ENCODE measurements around the gene C1GALT1. TPM values are rescaled to one million over a fixed set of nuclear protein-coding genes. Genes with fewer than 3 reads are reported as not detected.

C1GALT1 gene
- total RNA-seq, 1 donor from 2014 or later = 8.4 TPM

DNA sequence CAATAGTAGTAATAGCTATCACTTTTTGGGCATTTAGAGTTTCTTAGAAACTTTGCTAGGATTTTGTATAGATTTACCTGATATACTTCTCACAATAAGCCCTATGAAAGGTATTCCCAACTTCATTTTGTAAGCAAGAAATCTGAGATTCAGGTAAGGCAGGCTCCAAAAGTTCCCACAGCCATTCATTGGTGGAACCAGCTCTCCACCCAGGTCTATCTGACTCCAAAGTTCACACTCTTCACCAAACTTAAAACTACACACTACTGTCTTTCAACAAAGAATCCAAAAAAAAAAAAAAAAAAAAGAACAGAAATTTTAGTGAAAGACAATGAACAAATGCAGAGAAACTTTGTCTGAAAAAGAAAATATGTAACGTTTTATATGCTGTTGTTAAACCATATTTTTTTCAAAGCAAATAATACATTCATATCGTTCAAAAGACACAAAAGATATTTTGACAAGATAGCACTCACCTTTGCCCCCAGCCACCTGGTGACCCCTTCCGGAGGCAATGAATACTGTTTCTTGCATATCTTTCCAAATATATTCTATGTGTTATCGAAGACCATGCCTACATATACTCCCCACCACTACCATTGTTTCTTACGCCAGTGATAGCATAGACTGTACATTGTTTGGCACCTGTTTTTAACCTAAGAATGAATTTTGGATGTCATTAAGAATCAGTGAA is 108.2 kb downstream of the C1GALT1 start:
- H3K4me3 ChIP-seq (ENCODE audit: low read length in 3 of 3) = no peak overlapping the region
- H3K36me3 ChIP-seq (ENCODE audit: control insufficient read depth in 3 of 3, insufficient read depth in 3 of 3, low read length in 3 of 3) = no peaks in the 10 kb centered on the region
- H3K27ac ChIP-seq (ENCODE audit: low read depth, low read length) = no peak overlapping the region
- H3K4me1 ChIP-seq (ENCODE audit: control insufficient read depth in 3 of 3, insufficient read depth in 3 of 3, low read length in 3 of 3) = no peaks in the 10 kb centered on the region
- H3K9me3 ChIP-seq (ENCODE audit: control insufficient read depth in 3 of 3, low read length in 3 of 3) = peaks cover 0 to 6% (median 0%) of the 10 kb centered on the region in 3 donors
- H3K27me3 ChIP-seq (ENCODE audit: control insufficient read depth in 3 of 3, insufficient read depth in 3 of 3, low read length in 3 of 3) = no peaks in the 10 kb centered on the region
- H3K9ac ChIP-seq (ENCODE audit: low read depth in 1 of 3, low read length in 3 of 3) = no peak overlapping the region

DNA sequence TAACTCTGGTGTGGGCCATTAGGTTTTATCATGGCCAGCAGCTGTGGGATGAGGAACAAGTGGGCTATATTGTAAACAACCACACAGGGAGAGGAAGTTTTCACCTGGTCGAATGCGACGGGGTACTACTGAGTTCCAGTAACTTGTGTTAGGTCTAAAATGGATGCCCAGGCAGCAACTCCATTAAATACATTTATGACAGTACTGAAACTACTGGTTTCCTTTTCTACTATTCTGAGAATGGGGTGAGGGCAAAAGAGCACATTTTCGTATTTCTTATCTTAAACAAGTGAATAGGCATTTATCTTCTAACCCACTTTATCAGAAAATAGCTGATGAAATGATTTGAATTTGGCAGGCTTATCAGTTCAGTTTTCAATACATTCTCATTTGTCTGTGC is 109.7 kb downstream of the C1GALT1 start:
- Histone ChIP-seq H3K4me3 (ENCODE audit: low read length in 3 of 3) (no peak overlapping the region), H3K27ac (ENCODE audit: low read depth, low read length) (no peak overlapping the region), H3K4me1 (ENCODE audit: control insufficient read depth in 3 of 3, insufficient read depth in 3 of 3, low read length in 3 of 3) (no peaks in the 10 kb centered on the region), H3K9ac (ENCODE audit: low read depth in 1 of 3, low read length in 3 of 3) (no peak overlapping the region), H3K36me3 (ENCODE audit: control insufficient read depth in 3 of 3, insufficient read depth in 3 of 3, low read length in 3 of 3) (no peaks in the 10 kb centered on the region), H3K27me3 (ENCODE audit: control insufficient read depth in 3 of 3, insufficient read depth in 3 of 3, low read length in 3 of 3) (no peaks in the 10 kb centered on the region), H3K9me3 (ENCODE audit: control insufficient read depth in 3 of 3, low read length in 3 of 3) (no peaks in the 10 kb centered on the region)

DNA sequence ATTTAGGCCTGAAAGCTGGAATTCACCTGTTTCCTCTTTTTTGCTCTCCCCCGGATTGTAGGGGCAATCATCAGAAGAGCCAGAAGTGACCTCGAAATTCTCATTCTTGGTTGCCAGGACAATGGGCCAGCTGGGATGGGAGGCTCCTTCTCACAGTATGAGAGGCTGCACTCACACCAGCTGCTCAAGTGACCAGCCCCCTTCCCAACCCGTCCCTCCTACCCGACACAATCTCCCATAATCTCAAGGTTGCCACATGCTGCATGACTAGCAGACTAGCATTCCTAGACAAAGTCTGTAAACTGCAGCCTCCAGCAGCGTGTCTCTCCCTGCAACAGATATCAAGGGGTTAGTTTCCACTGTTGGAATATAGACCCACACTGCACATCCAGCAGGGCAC is 110.3 kb downstream of the C1GALT1 start:
- H3K36me3 ChIP-seq (ENCODE audit: control insufficient read depth in 3 of 3, insufficient read depth in 3 of 3, low read length in 3 of 3) = no peaks in the 10 kb centered on the region
- H3K27ac ChIP-seq (ENCODE audit: low read depth, low read length) = no peak overlapping the region
- no peaks in the 10 kb centered on the region for H3K27me3 ChIP-seq (ENCODE audit: control insufficient read depth in 3 of 3, insufficient read depth in 3 of 3, low read length in 3 of 3)
- no peaks in the 10 kb centered on the region for H3K9me3 ChIP-seq (ENCODE audit: control insufficient read depth in 3 of 3, low read length in 3 of 3)
- H3K4me3 ChIP-seq (ENCODE audit: low read length in 3 of 3) = no peak overlapping the region
- H3K9ac ChIP-seq (ENCODE audit: low read depth in 1 of 3, low read length in 3 of 3) = no peak overlapping the region
- H3K4me1 ChIP-seq (ENCODE audit: control insufficient read depth in 3 of 3, insufficient read depth in 3 of 3, low read length in 3 of 3) = no peaks in the 10 kb centered on the region

DNA sequence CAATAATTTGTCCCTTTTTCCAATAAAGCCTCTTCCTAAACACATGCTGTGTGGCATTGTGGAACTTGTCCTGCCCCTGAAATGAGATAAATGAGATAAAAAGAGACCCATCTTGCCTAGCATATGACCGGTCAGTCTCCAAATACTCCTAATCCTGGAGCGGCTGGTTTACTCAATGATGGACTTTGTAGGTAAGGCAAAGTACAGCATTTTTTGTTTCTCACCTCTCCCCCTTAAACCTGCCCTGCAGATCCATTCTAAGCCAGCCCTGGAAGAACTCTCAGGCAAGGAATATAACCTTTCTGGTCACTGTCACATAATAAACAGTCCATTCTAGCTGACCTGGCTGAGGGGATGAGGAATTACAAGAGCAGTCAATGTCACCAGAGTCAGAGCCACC is 110.7 kb downstream of the C1GALT1 start:
- Histone ChIP-seq H3K4me3 (ENCODE audit: low read length in 3 of 3) (no peak overlapping the region), H3K9me3 (ENCODE audit: control insufficient read depth in 3 of 3, low read length in 3 of 3) (no peaks in the 10 kb centered on the region), H3K9ac (ENCODE audit: low read depth in 1 of 3, low read length in 3 of 3) (no peak overlapping the region), H3K27me3 (ENCODE audit: control insufficient read depth in 3 of 3, insufficient read depth in 3 of 3, low read length in 3 of 3) (no peaks in the 10 kb centered on the region), H3K27ac (ENCODE audit: low read depth, low read length) (no peak overlapping the region), H3K36me3 (ENCODE audit: control insufficient read depth in 3 of 3, insufficient read depth in 3 of 3, low read length in 3 of 3) (no peaks in the 10 kb centered on the region), H3K4me1 (ENCODE audit: control insufficient read depth in 3 of 3, insufficient read depth in 3 of 3, low read length in 3 of 3) (no peaks in the 10 kb centered on the region)

DNA sequence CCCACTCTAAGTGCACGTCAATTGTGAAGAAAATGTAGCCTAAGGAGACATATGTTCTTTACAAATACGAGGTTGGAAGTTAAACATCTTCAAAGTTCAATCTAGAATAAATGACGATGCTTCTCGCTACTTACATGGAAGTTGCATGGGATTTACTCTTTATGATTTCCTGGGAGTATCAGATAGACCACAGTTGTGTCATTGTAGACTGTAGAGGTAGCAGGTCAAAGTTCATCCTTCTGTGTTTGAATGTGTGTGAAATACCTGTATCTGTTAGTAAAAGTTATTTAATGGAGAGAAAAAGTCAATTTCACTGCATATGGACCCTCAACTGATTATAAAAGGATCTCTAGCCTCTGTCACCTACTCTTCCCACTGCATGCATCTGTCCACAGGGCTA is 112.6 kb downstream of the C1GALT1 start:
- H3K27me3 ChIP-seq (ENCODE audit: control insufficient read depth in 3 of 3, insufficient read depth in 3 of 3, low read length in 3 of 3) = no peaks in the 10 kb centered on the region
- H3K9ac ChIP-seq (ENCODE audit: low read depth in 1 of 3, low read length in 3 of 3) = no peak overlapping the region
- no peaks in the 10 kb centered on the region for H3K4me1 ChIP-seq (ENCODE audit: control insufficient read depth in 3 of 3, insufficient read depth in 3 of 3, low read length in 3 of 3)
- no peaks in the 10 kb centered on the region for H3K36me3 ChIP-seq (ENCODE audit: control insufficient read depth in 3 of 3, insufficient read depth in 3 of 3, low read length in 3 of 3)
- peaks cover 0 to 2% (median 0%) of the 10 kb centered on the region in 3 donors for H3K9me3 ChIP-seq (ENCODE audit: control insufficient read depth in 3 of 3, low read length in 3 of 3)
- H3K27ac ChIP-seq (ENCODE audit: low read depth, low read length) = no peak overlapping the region
- no peak overlapping the region for H3K4me3 ChIP-seq (ENCODE audit: low read length in 3 of 3)

All from skeletal muscle tissue (tissue), 4 donors.